ENCODE data around the gene THSD7A.
"Not testable (repeated sequence)": the region's sequence is repeated elsewhere in the genome, so short reads cannot be mapped to it uniquely, and the experiment has no call there.

The THSD7A gene

DNA sequence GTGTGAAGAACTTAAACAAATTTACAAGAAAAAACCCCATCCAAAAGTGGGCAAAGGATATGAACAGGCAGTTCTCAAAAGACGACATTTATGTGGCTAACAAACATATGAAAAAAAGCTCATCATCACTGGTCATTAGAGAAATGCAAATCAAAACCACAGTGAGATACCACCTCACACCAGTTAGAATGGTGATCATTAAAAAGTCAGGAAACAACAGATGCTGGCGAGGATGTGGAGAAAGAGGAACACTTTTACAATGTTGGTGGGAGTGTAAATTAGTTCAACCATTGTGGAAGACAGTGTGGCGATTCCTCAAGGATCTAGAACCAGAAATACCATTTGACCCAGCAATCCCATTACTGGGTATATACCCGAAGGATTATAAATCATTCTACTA, 388.1 kb downstream of the THSD7A start:
- not testable (repeated sequence) for DNase-seq

DNA sequence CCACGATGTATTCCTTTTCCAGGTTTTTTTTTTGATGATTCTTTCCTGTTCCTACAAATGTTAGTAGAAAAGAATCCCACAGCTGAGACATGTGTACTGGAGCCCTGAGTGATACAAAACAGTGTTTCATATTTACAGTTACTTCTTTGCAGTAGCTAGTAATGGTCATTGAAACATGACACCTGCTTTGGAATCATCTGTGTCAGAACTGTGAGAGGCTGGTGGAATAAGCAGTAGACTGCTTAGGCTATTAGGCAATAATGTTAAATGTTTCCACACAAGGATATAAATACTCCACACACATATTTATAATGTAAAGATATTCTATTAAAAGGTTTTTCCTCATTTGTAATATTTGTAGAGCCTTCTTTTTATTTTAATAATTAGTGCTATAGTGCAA, 394.0 kb downstream of the THSD7A start:
- DNase-seq = no peak

GRCh38 chr7:11436773-11437524, 395.0 kb downstream of the THSD7A start:
- DNase-seq = no peak

GRCh38 chr7:11436316-11436715, 395.7 kb downstream of the THSD7A start:
- DNase-seq = no peak

- DNase-seq = no peak
Measured at GRCh38 chr7:11434366-11434765, 397.6 kb downstream of the THSD7A start.

DNA sequence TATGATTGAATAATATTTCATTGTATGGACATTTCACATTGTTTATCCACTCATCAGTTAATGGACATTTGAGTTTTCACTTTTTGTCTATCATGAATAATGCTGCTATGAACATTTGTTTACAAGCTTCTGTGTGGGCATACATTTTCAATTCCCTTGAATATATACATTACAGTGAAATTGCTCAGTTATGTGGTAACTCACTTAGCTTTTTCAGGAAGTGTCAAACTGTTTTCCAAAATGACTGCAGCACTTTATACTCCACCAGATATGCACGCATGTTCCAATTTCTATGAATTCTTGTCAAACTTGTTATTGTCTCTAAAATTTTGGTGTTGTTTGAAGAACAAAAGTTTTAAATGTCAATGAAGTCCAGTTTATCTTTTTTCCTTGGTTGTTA, 401.2 kb downstream of the THSD7A start:
- DNase-seq = no peak

- DNase-seq = no peak
Measured at GRCh38 chr7:11430112-11430511, 401.9 kb downstream of the THSD7A start.

DNA sequence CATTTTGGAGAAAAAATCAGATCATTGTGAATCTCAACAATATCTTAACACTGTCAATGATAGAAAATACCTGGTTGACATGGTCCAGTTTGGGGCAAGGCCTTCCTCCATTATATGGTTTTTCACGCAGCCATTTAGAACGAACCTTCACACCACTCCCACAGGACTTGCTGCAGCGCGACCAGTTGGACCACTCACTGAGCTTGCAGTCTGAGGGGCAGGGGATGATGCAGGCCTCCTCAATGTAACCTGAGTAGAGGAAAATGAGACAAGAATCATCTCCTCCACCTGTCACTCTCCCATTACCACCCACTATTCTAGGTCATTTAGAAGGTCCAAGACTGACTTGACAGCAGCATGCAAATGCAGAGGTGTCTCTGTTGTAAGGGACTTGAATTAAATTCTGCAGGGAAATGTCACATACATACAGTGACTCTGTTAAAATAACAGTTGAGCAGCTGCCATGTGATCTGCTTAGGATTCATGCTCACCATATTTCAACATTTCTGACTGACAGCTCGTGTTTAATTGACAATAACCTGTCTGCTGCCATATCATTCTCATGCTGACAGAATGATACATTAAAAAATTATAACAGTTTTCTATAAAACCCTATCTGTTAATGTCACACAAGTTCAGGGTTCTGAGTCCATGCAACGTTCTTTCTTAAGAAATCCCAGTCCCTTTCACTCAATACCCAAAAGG, 403.0 kb downstream of the THSD7A start:
- DNase-seq = no peak

GRCh38 chr7:11427686-11428273, 404.2 kb downstream of the THSD7A start:
- DNase-seq = no peak

- DNase-seq = no peak
Measured at GRCh38 chr7:11424006-11424405, 408.0 kb downstream of the THSD7A start.

DNA sequence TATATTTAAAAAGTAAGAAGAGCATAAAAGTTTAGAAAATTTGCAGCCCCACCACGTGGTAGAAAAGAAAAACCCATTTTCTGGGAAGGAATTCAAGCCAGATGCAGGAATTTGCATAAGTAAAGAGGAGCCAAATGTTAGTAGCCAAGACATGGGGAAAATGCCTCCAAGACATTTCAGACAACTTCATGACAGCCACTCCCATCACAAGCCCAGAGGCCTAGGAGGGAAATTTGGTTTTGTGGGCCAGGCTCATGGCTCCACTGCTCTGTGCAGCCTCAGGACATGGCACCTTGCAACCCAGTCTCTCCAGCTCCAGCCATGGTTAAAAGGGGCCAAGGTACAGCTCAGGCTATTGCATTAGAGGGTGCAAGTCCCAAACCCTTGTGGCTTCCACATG, 411.9 kb downstream of the THSD7A start:
- DNase-seq = no peak

GRCh38 chr7:11416641-11417458, 415.1 kb downstream of the THSD7A start:
- no peak for DNase-seq

- no peak for DNase-seq
Measured at GRCh38 chr7:11415101-11415500, 416.9 kb downstream of the THSD7A start.

DNA sequence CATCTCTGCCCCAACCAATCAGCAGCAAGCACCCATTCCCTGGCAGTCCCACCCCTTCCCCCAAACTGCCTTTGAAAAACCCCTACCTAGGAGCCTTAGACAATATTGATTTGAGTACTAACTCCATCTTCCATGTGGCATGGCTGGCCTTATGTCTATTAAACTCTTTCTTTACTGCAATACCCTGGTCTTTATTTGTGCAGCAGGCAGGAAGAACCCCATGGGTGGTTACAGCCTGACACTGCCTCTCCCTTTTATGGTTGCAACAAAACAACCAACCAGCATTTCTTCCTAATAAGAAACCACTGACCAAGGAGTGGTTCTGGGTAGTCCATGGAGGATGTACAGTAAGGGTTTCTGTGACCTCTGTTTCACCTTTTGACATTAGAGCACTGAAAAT, 418.1 kb downstream of the THSD7A start:
- DNase-seq = no peak

GRCh38 chr7:11412036-11412435, 420.0 kb downstream of the THSD7A start:
- DNase-seq = no peak

GRCh38 chr7:11410656-11411644, 421.0 kb downstream of the THSD7A start:
- no peak for DNase-seq

DNA sequence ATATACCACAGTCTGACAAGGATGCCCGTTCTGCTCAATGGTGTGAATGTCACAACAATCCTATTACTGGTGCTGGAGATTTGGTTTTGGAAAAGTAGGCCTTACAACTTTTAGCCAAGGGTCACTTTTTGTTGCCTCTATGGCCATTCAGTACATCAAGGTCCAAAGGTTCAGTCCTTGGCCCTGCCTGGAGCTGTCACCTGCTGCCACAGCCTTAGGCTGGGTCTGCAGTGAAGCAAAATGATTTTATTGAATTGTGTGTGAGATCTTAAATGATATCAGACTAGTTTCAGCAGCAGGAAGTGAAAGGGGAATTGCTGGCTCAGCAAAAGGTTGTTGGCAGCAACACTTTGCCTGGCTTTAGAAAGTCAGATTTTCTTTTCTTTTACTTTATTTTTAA, 427.6 kb downstream of the THSD7A start:
- DNase-seq = no peak

DNA sequence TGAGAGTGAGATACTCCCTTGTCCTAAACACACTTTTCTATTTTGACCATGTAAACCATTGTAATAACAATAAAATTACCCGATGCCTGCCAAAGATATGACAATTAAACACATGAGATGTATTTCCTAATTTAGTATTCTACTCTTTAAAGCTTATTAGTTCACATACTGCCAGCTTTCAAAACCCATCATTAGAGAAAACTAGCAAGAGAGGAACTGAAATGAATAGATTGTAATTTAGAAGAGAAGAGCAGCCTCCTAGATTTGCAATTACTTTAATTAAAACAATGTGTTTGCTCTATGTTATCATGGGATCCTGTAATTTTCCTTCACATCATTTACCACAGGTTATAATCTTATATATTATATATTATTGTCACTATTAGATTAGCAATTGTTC, 428.2 kb downstream of the THSD7A start:
- no peak for DNase-seq

- no peak for DNase-seq
Measured at GRCh38 chr7:11394438-11394837, 437.6 kb downstream of the THSD7A start.

DNA sequence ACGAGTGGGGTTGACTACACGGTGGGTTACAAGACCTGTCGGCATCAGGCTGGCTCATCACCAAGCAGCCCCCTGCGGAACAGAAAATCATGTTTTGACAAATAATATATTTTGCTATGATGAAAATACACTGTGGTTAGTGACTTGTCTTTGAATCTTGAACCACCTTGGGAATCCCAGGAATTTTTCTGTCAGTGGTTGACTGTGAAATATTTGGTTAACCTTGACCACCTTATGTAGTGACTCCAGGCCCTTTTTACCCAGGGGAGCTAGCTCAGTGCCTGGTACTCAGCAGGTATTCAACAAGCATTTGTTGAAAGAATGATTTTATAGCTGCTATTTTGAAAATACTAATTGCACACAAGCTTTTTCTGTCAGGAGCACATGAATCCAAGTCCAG, 452.4 kb downstream of the THSD7A start:
- no peak for DNase-seq

GRCh38 chr7:11376529-11376928, 455.5 kb downstream of the THSD7A start:
- DNase-seq = no peak

DNA sequence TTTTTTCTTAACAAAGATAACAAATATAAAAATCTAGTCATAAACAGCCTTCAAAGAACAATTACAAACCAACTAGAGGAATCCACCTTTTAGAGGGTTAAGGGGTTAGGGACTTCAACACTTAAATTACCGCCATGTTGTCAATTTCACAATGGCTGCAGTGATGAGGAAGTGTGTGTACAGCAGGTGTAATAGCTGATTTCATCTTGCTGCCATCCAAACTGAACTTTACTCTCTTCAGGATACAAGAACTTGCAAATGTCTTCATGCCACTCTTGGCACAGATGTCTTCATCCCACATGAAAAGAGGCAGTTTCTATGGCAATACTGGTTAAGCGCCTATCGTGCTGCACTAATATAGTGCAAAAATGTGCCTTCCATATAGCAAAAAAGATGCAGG, 457.4 kb downstream of the THSD7A start:
- no peak for DNase-seq

Measured in activated CD8-positive, alpha-beta memory T cell treated with anti-CD3 and anti-CD28 coated beads, Interleukin-2, amount 50 U/mL, for 48 hours (primary cell).